Measurements from ENCODE around the gene GALNT6.

The GALNT6 gene

GRCh38 chr12:51399891-51400290 lies 8.7 kb upstream of the GALNT6 start:
- Histone ChIP-seq H3F3A (ENCODE audit: low read depth) (no peaks in the 10 kb centered on the region), H3K4me1 (ENCODE audit: insufficient read depth, low read length, poor library complexity, severe bottlenecking) (peaks cover 18% of the 10 kb centered on the region), H3K36me3 (ENCODE audit: insufficient read depth, low read length) (no peaks in the 10 kb centered on the region), H3K9ac (ENCODE audit: low read depth, low read length, poor library complexity, severe bottlenecking) (no peak overlapping the region), H3K79me2 (ENCODE audit: insufficient read depth, low read length) (no peaks in the 10 kb centered on the region), H3K9me3 (ENCODE audit: insufficient read depth, low read depth, low read length) (no peaks in the 10 kb centered on the region), H4K20me1 (ENCODE audit: insufficient read depth, low read length, poor library complexity, severe bottlenecking) (no peaks in the 10 kb centered on the region), H3K4me3 (ENCODE audit: low read length, poor library complexity, severe bottlenecking) (no peak overlapping the region), H3K4me2 (ENCODE audit: low read depth, low read length, poor library complexity, severe bottlenecking) (no peak overlapping the region), H3K9me2 (replicated peaks; ENCODE audit: low read depth, low read length) (no peaks in the 10 kb centered on the region), H2AFZ (ENCODE audit: low read length) (no peak overlapping the region), H3K27me3 (ENCODE audit: insufficient read depth, low read length, poor library complexity, severe bottlenecking) (no peaks in the 10 kb centered on the region)
- TF ChIP-seq, protein P1, sequence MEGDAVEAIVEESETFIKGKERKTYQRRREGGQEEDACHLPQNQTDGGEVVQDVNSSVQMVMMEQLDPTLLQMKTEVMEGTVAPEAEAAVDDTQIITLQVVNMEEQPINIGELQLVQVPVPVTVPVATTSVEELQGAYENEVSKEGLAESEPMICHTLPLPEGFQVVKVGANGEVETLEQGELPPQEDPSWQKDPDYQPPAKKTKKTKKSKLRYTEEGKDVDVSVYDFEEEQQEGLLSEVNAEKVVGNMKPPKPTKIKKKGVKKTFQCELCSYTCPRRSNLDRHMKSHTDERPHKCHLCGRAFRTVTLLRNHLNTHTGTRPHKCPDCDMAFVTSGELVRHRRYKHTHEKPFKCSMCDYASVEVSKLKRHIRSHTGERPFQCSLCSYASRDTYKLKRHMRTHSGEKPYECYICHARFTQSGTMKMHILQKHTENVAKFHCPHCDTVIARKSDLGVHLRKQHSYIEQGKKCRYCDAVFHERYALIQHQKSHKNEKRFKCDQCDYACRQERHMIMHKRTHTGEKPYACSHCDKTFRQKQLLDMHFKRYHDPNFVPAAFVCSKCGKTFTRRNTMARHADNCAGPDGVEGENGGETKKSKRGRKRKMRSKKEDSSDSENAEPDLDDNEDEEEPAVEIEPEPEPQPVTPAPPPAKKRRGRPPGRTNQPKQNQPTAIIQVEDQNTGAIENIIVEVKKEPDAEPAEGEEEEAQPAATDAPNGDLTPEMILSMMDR (conservative IDR thresholded peaks at IDR 0.05; ENCODE audit: low read length), result no peak
- TF ChIP-seq EZH2phosphoT487 (IDR thresholded peaks at IDR 0.05; ENCODE audit: borderline replicate concordance), result no peak

- TF ChIP-seq, protein P1 (conservative IDR thresholded peaks at IDR 0.05; ENCODE audit: low read length), result no peak
- TF ChIP-seq EZH2phosphoT487 (IDR thresholded peaks at IDR 0.05; ENCODE audit: borderline replicate concordance), result no peak
- Histone ChIP-seq H3K27me3 (ENCODE audit: insufficient read depth, low read length, poor library complexity, severe bottlenecking) (no peaks in the 10 kb centered on the region), H4K20me1 (ENCODE audit: insufficient read depth, low read length, poor library complexity, severe bottlenecking) (no peaks in the 10 kb centered on the region), H2AFZ (ENCODE audit: low read length) (no peak overlapping the region), H3K36me3 (ENCODE audit: insufficient read depth, low read length) (no peaks in the 10 kb centered on the region), H3K79me2 (ENCODE audit: insufficient read depth, low read length) (0 out of 2 replicates have a peak, but pooled peaks cover 9% of the 10 kb centered on the region), H3K4me1 (ENCODE audit: insufficient read depth, low read length, poor library complexity, severe bottlenecking) (peaks cover 40% of the 10 kb centered on the region), H3F3A (ENCODE audit: low read depth) (0 out of 2 replicates have a peak, but pooled peaks cover 6% of the 10 kb centered on the region), H3K4me2 (ENCODE audit: low read depth, low read length, poor library complexity, severe bottlenecking) (no peak overlapping the region), H3K9ac (ENCODE audit: low read depth, low read length, poor library complexity, severe bottlenecking) (no peak overlapping the region), H3K9me2 (replicated peaks; ENCODE audit: low read depth, low read length) (no peaks in the 10 kb centered on the region), H3K9me3 (ENCODE audit: insufficient read depth, low read depth, low read length) (no peaks in the 10 kb centered on the region), H3K4me3 (ENCODE audit: low read length, poor library complexity, severe bottlenecking) (no peak overlapping the region)
Observed at GRCh38 chr12:51397670-51398069, 6.5 kb upstream of the GALNT6 start.

DNA sequence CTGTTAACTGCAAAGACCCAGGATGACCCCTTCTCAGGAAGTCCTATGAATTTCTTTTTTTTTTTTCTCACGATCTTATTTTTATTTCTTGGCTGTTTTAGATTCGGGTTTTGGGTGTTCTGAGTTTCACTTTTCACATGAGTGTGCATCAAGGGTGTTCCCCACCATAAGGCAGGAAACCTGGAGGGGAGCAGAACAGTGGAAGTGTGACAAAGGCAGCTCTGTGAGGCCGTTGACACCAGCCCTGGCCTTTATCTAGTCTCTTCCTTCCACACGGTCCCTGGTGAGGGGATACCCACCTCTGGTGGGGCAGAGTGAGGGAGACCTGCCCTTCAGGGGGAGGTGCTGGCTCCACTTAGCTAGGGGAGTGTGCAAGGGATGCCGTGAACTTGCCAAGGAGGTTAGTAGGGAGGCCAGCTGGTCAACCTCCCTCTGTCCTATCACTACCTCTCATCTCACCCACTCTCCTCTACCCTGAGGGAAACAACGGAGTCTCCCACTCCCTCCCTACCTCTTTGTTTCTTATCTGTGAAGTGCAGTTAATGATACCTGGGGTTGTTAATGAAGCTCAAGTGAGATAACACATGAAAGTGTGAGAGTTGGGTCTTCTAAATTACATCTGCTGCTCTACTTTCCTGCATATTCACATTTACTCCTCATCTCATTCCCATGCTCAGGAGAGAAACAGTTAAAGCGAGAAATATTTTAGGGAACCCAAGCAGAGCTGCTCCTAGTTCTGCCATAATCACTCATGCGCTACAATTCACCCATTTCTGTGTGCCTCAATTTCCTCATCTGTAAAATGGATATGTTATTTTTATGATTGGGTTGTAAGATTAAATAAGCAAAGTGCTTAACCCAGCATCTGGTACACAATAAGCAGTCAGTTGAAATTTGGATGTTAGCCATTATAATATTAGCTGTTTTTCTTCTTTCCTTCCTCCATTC lies 4.4 kb upstream of the GALNT6 start:
- peak overlapping the region; percentile 56; the same call in 1 of the 2 replicates for H2AFZ ChIP-seq (ENCODE audit: low read length)

More for the DNA sequence above, 4.4 kb upstream of the GALNT6 start:
- Histone ChIP-seq H4K20me1 (ENCODE audit: insufficient read depth, low read length, poor library complexity, severe bottlenecking) (no peaks in the 10 kb centered on the region), H3K4me2 (ENCODE audit: low read depth, low read length, poor library complexity, severe bottlenecking) (peak overlapping the region; percentile 87), H3K27me3 (ENCODE audit: insufficient read depth, low read length, poor library complexity, severe bottlenecking) (no peaks in the 10 kb centered on the region), H3K36me3 (ENCODE audit: insufficient read depth, low read length) (no peaks in the 10 kb centered on the region), H3K9me2 (replicated peaks; ENCODE audit: low read depth, low read length) (no peaks in the 10 kb centered on the region), H3K79me2 (ENCODE audit: insufficient read depth, low read length) (peaks cover 21% of the 10 kb centered on the region), H3K9me3 (ENCODE audit: insufficient read depth, low read depth, low read length) (no peaks in the 10 kb centered on the region), H3K9ac (ENCODE audit: low read depth, low read length, poor library complexity, severe bottlenecking) (peak overlapping the region; percentile 54), H3K4me1 (ENCODE audit: insufficient read depth, low read length, poor library complexity, severe bottlenecking) (peaks cover 47% of the 10 kb centered on the region), H3F3A (ENCODE audit: low read depth) (0 out of 2 replicates have a peak, but pooled peaks cover 6% of the 10 kb centered on the region), H3K4me3 (ENCODE audit: low read length, poor library complexity, severe bottlenecking) (peak overlapping the region; percentile 80)
- TF ChIP-seq, protein P1 (conservative IDR thresholded peaks at IDR 0.05; ENCODE audit: low read length), result no peak
- TF ChIP-seq EZH2phosphoT487 (IDR thresholded peaks at IDR 0.05; ENCODE audit: borderline replicate concordance), result no peak

Data from Loucy (cell line).